Lower lobe of right lung (tissue), 2 donors: ENCODE results near the gene PTPN4. TPM values are rescaled to one million over a fixed set of nuclear protein-coding genes. Genes with fewer than 3 reads are reported as not detected.

Experiments
- ATAC-seq, 2 donors: fragments of 200-7000 bp; cut with Tn5 transposase; one replicate each; pipeline ENCODE4 v1.9.1; 2020 to 2022; ENCODE audit warnings: mild to moderate bottlenecking in 2 of 2, moderate library complexity in 2 of 2
- DNase-seq: peaks from one replicate; pipeline ENCODE4 v3.0.0-alpha.2; 2020
- H3K27ac ChIP-seq: fragments of 200-600 bp; one replicate; pipeline ENCODE4 v1.8.0; 2022
- H3K27me3 ChIP-seq: fragments of 200-600 bp; one replicate; pipeline ENCODE4 v1.8.0; 2022; ENCODE audit warnings: low read depth
- H3K36me3 ChIP-seq: fragments of 200-600 bp; one replicate; pipeline ENCODE4 v1.8.0; 2022; ENCODE audit warnings: mild to moderate bottlenecking
- H3K4me1 ChIP-seq: fragments of 200-600 bp; one replicate; pipeline ENCODE4 v1.8.0; 2022
- H3K4me3 ChIP-seq: fragments of 200-600 bp; one replicate; pipeline ENCODE4 v1.8.0; 2022; ENCODE audit warnings: mild to moderate bottlenecking
- H3K9me3 ChIP-seq: fragments of 200-600 bp; one replicate; pipeline ENCODE4 v1.8.0; 2022
- intact Hi-C: fragments of 100-400 bp; cut with DNase I; formaldehyde crosslinking; loops from one replicate; pipeline ENCODE4 v1.11.0; 2022
- total RNA-seq: library from RNA; stranded (reverse); fragmentation: NEBNext Ultra II Directional; extraction: Animal tissue kit (Norgen Biotek cat#: 25700); gene quantifications from one replicate; pipeline ENCODE4 v1.2.1, GENCODE V29; 2021
- TF ChIP-seq, protein P1 (sequence below): fragments of 200-600 bp; IDR thresholded peaks from one replicate; pipeline ENCODE4 v1.8.0; 2022; ENCODE audit warnings: antibody characterized with exemption, mild to moderate bottlenecking
- donor health status: DM: no; HTN: yes; CAD: no; lungs with severe emphysema.

Gene PTPN4
- total RNA-seq, 1 donor from 2014 or later, result 44.5 TPM

DNA sequence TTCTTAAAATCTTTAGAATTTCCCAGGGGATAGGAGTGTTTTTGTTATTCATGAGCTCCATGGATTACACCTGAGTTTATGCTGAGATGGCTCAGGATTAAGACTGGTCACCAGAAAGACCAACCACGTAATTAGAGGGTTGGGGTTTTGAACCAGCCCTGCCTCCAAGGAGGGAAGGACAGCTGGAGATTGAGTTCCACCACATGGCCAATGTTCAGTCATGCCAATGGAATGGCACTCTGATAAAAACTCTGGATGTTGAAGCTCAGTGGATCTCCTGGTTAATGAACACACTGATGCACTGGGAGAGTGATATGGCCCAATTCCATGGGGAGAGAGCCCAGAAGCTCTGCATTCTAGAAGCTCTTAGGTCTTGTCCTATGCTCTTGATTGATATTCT, 38.7 kb upstream of the PTPN4 start:
- no peaks in the 10 kb centered on the region for H3K27me3 ChIP-seq
- H3K9me3 ChIP-seq, result no peaks in the 10 kb centered on the region
- TF ChIP-seq, protein P1, sequence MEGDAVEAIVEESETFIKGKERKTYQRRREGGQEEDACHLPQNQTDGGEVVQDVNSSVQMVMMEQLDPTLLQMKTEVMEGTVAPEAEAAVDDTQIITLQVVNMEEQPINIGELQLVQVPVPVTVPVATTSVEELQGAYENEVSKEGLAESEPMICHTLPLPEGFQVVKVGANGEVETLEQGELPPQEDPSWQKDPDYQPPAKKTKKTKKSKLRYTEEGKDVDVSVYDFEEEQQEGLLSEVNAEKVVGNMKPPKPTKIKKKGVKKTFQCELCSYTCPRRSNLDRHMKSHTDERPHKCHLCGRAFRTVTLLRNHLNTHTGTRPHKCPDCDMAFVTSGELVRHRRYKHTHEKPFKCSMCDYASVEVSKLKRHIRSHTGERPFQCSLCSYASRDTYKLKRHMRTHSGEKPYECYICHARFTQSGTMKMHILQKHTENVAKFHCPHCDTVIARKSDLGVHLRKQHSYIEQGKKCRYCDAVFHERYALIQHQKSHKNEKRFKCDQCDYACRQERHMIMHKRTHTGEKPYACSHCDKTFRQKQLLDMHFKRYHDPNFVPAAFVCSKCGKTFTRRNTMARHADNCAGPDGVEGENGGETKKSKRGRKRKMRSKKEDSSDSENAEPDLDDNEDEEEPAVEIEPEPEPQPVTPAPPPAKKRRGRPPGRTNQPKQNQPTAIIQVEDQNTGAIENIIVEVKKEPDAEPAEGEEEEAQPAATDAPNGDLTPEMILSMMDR, result no peak
- DNase-seq (no peak), ATAC-seq (no peak)
- no peaks in the 10 kb centered on the region for H3K4me1 ChIP-seq
- H3K27ac ChIP-seq, result no peak overlapping the region
- no peak overlapping the region for H3K4me3 ChIP-seq
- H3K36me3 ChIP-seq, result no peaks in the 10 kb centered on the region
- intact Hi-C loops, result no loop called here

DNA sequence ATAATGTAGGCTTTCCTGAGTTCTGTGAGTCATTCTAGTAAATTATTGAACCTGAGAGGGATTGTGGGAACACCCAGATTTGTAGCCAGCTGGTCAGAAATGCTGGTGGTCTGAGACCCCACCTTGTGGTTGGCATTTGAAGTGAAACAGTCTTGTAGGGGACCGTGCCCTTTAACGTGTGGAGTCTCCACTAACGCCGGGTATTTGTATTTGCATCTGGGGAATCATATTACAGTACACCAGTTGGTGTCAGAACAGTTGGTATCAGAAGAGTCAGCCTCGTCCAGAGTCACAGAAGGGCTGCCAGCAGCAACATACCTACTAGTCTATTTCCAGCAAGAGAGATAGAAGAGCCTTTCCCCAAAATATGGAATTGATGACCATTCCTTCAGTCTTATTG, 38.3 kb upstream of the PTPN4 start:
- DNase-seq (no peak), ATAC-seq (no peak)
- Histone ChIP-seq H3K4me1 (no peaks in the 10 kb centered on the region), H3K9me3 (no peaks in the 10 kb centered on the region), H3K27ac (no peak overlapping the region), H3K36me3 (no peaks in the 10 kb centered on the region), H3K4me3 (no peak overlapping the region), H3K27me3 (no peaks in the 10 kb centered on the region)
- TF ChIP-seq, protein P1, result no peak
- intact Hi-C loops, result no loop called here

DNA sequence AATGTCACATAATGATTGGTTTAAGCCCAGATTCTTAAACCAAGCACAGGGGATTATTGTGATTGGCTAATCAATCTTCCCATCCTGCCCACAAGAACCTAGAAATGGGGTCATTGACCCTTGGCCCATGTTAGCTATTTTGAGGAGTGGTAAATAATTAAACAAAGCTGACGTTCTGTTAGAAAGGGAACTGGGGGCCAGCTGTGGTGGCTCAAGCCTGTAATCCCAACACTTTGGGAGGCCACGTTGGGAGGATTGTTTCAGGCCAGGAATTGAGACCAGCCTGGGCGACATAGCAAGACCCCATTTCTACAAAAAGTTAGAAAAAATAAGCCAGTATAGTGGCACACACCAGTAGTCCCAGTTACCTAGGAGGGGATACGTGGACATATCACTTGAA, 37.8 kb upstream of the PTPN4 start:
- no peak for DNase-seq
- H3K9me3 ChIP-seq, result no peaks in the 10 kb centered on the region
- TF ChIP-seq, protein P1, result no peak
- H3K27ac ChIP-seq, result no peak overlapping the region
- H3K36me3 ChIP-seq, result no peaks in the 10 kb centered on the region
- no peaks in the 10 kb centered on the region for H3K4me1 ChIP-seq
- no peaks in the 10 kb centered on the region for H3K27me3 ChIP-seq
- no peak overlapping the region for H3K4me3 ChIP-seq
- intact Hi-C loops, result no loop called here
- no peak for ATAC-seq

DNA sequence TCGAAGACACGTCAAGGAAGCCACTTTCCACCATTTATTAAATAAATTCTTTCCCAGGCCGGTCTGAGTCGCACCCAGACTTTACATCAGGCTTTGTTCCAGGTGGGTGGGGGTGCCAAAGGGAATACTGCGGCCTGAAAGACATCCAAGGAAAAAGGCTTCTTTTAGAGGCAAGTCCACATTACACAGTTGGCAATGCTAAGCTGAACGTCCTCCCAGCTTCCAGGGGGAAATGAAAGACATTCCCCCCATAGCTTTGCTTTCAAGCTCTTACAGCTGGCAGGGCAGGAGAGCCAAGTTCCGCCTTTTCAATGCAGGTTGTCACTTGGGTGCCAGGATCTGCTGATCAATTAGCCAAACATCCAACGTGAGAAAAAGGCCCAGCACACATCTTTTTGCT, 36.5 kb upstream of the PTPN4 start:
- no peak for DNase-seq

DNA sequence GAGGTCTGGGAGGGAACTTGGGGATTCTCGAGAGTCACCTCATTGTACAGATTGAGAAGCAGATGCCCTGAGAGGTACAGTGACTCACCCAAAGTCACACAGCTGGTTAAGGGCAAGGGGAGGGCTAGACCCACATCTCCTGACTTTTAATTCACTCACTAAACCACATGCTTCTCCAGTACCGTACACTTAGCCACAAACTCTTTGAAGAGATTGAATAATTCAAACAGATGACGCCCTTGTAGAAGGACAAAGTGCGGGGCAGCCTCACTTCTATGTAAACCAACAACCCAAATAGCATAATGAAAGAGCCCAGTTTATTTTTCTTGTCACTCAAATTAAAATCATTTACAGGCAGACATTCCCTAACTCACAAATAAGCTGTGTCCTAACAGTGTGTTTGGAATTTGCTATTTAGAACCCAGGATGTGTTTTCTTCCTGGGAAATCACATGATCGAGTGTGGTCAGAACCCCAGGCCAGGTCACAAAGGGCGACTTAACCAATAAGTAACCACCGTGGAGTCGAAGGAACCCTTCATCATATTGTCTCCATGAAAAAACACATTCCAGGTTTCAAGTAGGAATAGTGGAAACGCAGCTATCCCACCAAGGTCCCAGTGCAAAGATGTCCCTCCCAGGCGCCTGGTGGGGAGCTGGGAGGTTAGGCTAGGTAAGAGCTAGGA, 35.8 kb upstream of the PTPN4 start:
- TF ChIP-seq, protein P1, result no peak
- Histone ChIP-seq H3K27ac (no peak overlapping the region), H3K4me3 (no peak overlapping the region), H3K4me1 (no peaks in the 10 kb centered on the region), H3K27me3 (no peaks in the 10 kb centered on the region), H3K9me3 (no peaks in the 10 kb centered on the region), H3K36me3 (no peaks in the 10 kb centered on the region)
- intact Hi-C loops, result no loop called here
- peak in 1 of 2 donors; percentile 39 for ATAC-seq
- DNase-seq, result no peak

More for the DNA sequence above, 36.5 kb upstream of the PTPN4 start:
- Histone ChIP-seq H3K27me3 (no peaks in the 10 kb centered on the region), H3K9me3 (no peaks in the 10 kb centered on the region), H3K27ac (no peak overlapping the region), H3K4me1 (no peaks in the 10 kb centered on the region), H3K36me3 (no peaks in the 10 kb centered on the region), H3K4me3 (no peak overlapping the region)
- intact Hi-C loops, result no loop called here
- TF ChIP-seq, protein P1, result no peak
- ATAC-seq, result no peak
